Tibial nerve (tissue), 4 donors: Measurements from ENCODE around the gene BEST3. TPM values are rescaled to one million over a fixed set of nuclear protein-coding genes. Genes with fewer than 3 reads are reported as not detected.

Experiments
- DNase-seq, 2 donors: peaks; one replicate each; pipeline ENCODE4 v3.0.0-alpha.2; 2019; ENCODE audit warnings: low spot score in 2 of 2
- H3K27ac ChIP-seq, 4 donors: fragments of 200-600 bp; sonication (generic) in 3 of 4; one replicate each; pipeline ENCODE4 v1.5.1; 2017 to 2019; ENCODE audit warnings: mild to moderate bottlenecking in 1 of 4
- H3K27me3 ChIP-seq, 2 donors: fragments of 200-600 bp; sonication (generic) in 1 of 2; one replicate each; pipeline versions ENCODE4 v1.5.1 to v1.6.0; 2017 to 2019
- H3K36me3 ChIP-seq, 3 donors: fragments of 200-600 bp; sonication (generic); one replicate each; pipeline ENCODE4 v1.5.1; 2018 to 2019
- H3K4me1 ChIP-seq, 4 donors: fragments of 200-600 bp; sonication (generic) in 3 of 4; one replicate each; pipeline ENCODE4 v1.5.1; 2017 to 2019
- H3K4me3 ChIP-seq, 4 donors: fragments of 200-600 bp; sonication (generic) in 3 of 4; one replicate each; pipeline ENCODE4 v1.5.1; 2017 to 2019; ENCODE audit warnings: mild to moderate bottlenecking in 1 of 4, moderate library complexity in 1 of 4
- H3K9me3 ChIP-seq, 4 donors: fragments of 200-600 bp; sonication (generic) in 3 of 4; one replicate each; pipeline ENCODE4 v1.5.1; 2017 to 2019
- CTCF ChIP-seq, 5 experiments: fragments of 200-600 bp in 3 of 5; fragments of 450-650 bp in 2 of 5; sonication (generic) in 3 of 5; IDR thresholded peaks; one replicate each; pipeline ENCODE4 v1.5.1; 2016 to 2019; ENCODE audit warnings: antibody characterized with exemption in 5 of 5, mild to moderate bottlenecking in 3 of 5, moderate library complexity in 2 of 5
- EP300 ChIP-seq, 2 donors: sonication (generic); formaldehyde crosslinking; IDR thresholded peaks; one replicate each; pipeline ENCODE4 v1.6.1; 2017; ENCODE audit warnings: antibody characterized with exemption in 2 of 2, mild to moderate bottlenecking in 1 of 2
- POLR2A ChIP-seq, 2 donors: fragments of 450-650 bp; IDR thresholded peaks; one replicate each; pipeline ENCODE4 v1.6.1; 2017; ENCODE audit warnings: antibody characterized with exemption in 2 of 2, mild to moderate bottlenecking in 2 of 2, moderate library complexity in 2 of 2
- WGBS, 2 donors: methylation state at CpG; one replicate each; pipeline ENCODE4 v1.1.5; 2018; 5-methylcytosine and 5-hydroxymethylcytosine counted together
- total RNA-seq, 4 donors: library from RNA; depleted of rRNA; stranded (reverse); fragments of >200 nt; gene quantifications; one replicate each; pipeline ENCODE4 v1.1.0, GENCODE V29; 2016

BEST3 gene
- total RNA-seq, 4 donors from 2014 or later, result not detected

GRCh38 chr12:69653703-69654102, 45.4 kb downstream of the BEST3 start:
- Histone ChIP-seq H3K27me3 (no peaks in the 10 kb centered on the region), H3K27ac (no peak overlapping the region), H3K9me3 (no peaks in the 10 kb centered on the region), H3K36me3 (no peaks in the 10 kb centered on the region), H3K4me1 (peaks cover 0 to 5% (median 0%) of the 10 kb centered on the region in 4 donors), H3K4me3 (no peak overlapping the region)
- 86 to 90% methylated on average over 8 of the region's 8 CpGs for WGBS, 2 donors
- TF ChIP-seq EP300 (IDR thresholded peaks at IDR 0.05) (no peak), POLR2A (IDR thresholded peaks at IDR 0.05) (no peak), CTCF (IDR thresholded peaks at IDR 0.05) (no peak)
- no peak for DNase-seq

GRCh38 chr12:69651922-69652321, 47.2 kb downstream of the BEST3 start:
- Histone ChIP-seq H3K9me3 (no peaks in the 10 kb centered on the region), H3K27ac (no peak overlapping the region), H3K36me3 (no peaks in the 10 kb centered on the region), H3K27me3 (no peaks in the 10 kb centered on the region), H3K4me3 (no peak overlapping the region), H3K4me1 (peaks cover 0 to 5% (median 0%) of the 10 kb centered on the region in 4 donors)
- no peak for DNase-seq
- TF ChIP-seq CTCF (IDR thresholded peaks at IDR 0.05) (no peak), EP300 (IDR thresholded peaks at IDR 0.05) (no peak), POLR2A (IDR thresholded peaks at IDR 0.05) (no peak)
- WGBS, 2 donors, result 74% methylated on average over 3 of the region's 3 CpGs

- Histone ChIP-seq H3K27me3 (no peaks in the 10 kb centered on the region), H3K4me3 (no peak overlapping the region), H3K27ac (no peak overlapping the region), H3K4me1 (no peaks in the 10 kb centered on the region), H3K9me3 (no peaks in the 10 kb centered on the region), H3K36me3 (no peaks in the 10 kb centered on the region)
- no peak for DNase-seq
- 63 to 68% methylated on average over 4 of the region's 4 CpGs for WGBS, 2 donors
- TF ChIP-seq CTCF (IDR thresholded peaks at IDR 0.05) (no peak), EP300 (IDR thresholded peaks at IDR 0.05) (no peak), POLR2A (IDR thresholded peaks at IDR 0.05) (no peak)
Measured at GRCh38 chr12:69649529-69649928, 49.6 kb downstream of the BEST3 start.

DNA sequence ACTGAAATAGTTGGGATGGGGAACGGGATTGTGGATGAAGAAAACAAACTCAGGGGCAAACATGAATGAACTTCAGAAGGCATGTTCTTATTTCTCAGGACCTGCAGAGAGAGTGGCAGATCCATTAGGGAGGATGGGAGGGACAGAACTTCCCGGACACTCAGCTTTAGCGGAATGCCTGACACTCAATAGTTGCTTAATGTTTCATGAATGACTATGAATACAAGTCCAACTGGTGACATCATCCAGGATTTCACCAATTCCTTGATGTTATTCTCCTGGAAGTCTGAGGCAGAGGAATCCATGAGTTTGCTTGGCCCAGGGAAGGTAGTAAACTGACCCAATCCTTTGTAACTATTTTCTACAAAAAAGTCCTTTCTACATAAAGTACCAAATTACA, 50.6 kb downstream of the BEST3 start:
- H3K36me3 ChIP-seq, result no peaks in the 10 kb centered on the region
- no peaks in the 10 kb centered on the region for H3K9me3 ChIP-seq
- no peak overlapping the region for H3K27ac ChIP-seq
- no peak for DNase-seq
- H3K27me3 ChIP-seq, result no peaks in the 10 kb centered on the region
- 71 to 74% methylated on average over 3 of the region's 3 CpGs for WGBS, 2 donors
- TF ChIP-seq CTCF (IDR thresholded peaks at IDR 0.05), result no peak
- TF ChIP-seq EP300 (IDR thresholded peaks at IDR 0.05), result no peak
- no peak for TF ChIP-seq POLR2A (IDR thresholded peaks at IDR 0.05)
- no peaks in the 10 kb centered on the region for H3K4me1 ChIP-seq
- no peak overlapping the region for H3K4me3 ChIP-seq

DNA sequence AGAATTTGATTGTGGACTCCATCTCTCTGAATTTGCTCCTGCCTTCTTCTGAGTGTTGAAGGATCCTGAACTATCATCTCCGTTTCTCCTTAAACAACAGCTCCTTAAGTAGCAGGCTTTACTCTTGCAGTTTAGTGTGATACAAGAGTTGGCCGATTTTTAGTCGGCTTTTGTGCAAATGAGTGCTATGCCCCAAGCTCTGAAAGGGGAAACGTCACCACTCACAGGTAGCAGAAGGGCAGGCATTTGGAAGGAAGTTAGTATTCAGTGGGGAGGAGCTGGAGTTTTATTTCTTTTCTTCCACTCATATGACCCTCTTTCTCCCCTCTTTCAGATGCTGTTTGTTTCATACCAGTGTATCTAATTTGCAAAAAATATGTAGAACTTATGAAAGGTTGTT, 51.9 kb downstream of the BEST3 start:
- DNase-seq, result no peak
- H3K36me3 ChIP-seq, result no peaks in the 10 kb centered on the region
- no peak for TF ChIP-seq POLR2A (IDR thresholded peaks at IDR 0.05)
- TF ChIP-seq CTCF (IDR thresholded peaks at IDR 0.05), result no peak
- TF ChIP-seq EP300 (IDR thresholded peaks at IDR 0.05), result no peak
- H3K27ac ChIP-seq, result no peak overlapping the region
- H3K9me3 ChIP-seq, result no peaks in the 10 kb centered on the region
- no peaks in the 10 kb centered on the region for H3K4me1 ChIP-seq
- H3K4me3 ChIP-seq, result no peak overlapping the region
- H3K27me3 ChIP-seq, result no peaks in the 10 kb centered on the region
- 62 to 73% methylated on average over 4 of the region's 4 CpGs for WGBS, 2 donors
